ENCODE results near the gene FLNB. TPM values are rescaled to one million over a fixed set of nuclear protein-coding genes. Genes with fewer than 3 reads are reported as not detected.

The FLNB gene
- total RNA-seq, 4 donors from 2014 or later, result 282 to 707 (median 563) TPM

DNA sequence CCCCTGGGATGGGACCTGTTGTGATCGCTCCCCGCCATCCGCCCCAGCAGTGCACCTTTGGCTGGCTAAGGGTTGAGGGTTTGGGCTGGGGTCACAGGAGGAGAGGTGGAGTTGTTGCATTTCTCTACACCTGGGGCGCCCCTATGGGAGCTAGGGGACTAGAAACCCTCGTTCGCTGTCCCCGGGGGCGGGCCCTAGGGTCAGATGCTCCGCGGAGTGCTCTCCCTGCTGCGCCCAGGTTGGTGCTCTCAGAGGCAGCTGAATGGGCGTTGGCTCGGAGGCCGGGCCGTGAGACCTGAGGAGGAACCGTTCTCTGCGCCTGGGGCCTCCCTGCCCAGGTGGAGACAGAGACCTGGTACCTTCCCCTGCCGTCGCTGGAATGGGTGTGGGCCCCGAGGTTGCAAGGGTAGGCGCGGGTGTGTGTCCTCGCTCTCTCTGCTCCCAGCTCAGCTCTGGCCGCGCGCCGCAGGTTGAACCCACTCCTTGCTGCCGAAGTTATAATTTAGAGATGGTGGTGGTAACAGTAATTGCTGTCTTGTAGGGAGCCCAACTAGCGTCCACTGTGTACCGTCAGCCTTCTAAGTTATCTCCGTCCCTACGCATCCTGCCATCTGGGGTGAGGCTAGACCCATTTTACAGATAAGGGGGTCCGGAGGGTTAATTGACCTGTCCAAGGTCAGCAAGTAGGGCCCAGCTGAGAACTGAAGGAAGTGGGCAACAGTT is 965 bp downstream of the FLNB start:
- DNase-seq, result peak; percentile 73
- in situ Hi-C loops (cut with MboI; ENCODE audit: low pct_ligation_motif_present in 1 of 4, low pct_unique_long_range_greater_than_20kb in 1 of 4, low sequenced_read_pairs in 3 of 4), result no loop called here
- 11% methylated on average over 24 of the region's 33 CpGs; no CpG with 5 or more reads in 1 of the 2 donors for WGBS, 2 donors (ENCODE audit: low coverage in 1 of 2)
- peak overlapping the region; percentile 89 to 95 (median 90) for H3K27ac ChIP-seq
- peak overlapping the region; percentile 74 to 88 (median 83) for H3K4me3 ChIP-seq
- no peaks in the 10 kb centered on the region for H3K9me3 ChIP-seq
- TF ChIP-seq POLR2AphosphoS5 (IDR thresholded peaks at IDR 0.05) (peak; percentile 8 to 35 (median 27)), POLR2A (IDR thresholded peaks at IDR 0.05) (no peak), EP300 (IDR thresholded peaks at IDR 0.05; ENCODE audit: low read depth) (no peak)
- TF ChIP-seq, protein P1, sequence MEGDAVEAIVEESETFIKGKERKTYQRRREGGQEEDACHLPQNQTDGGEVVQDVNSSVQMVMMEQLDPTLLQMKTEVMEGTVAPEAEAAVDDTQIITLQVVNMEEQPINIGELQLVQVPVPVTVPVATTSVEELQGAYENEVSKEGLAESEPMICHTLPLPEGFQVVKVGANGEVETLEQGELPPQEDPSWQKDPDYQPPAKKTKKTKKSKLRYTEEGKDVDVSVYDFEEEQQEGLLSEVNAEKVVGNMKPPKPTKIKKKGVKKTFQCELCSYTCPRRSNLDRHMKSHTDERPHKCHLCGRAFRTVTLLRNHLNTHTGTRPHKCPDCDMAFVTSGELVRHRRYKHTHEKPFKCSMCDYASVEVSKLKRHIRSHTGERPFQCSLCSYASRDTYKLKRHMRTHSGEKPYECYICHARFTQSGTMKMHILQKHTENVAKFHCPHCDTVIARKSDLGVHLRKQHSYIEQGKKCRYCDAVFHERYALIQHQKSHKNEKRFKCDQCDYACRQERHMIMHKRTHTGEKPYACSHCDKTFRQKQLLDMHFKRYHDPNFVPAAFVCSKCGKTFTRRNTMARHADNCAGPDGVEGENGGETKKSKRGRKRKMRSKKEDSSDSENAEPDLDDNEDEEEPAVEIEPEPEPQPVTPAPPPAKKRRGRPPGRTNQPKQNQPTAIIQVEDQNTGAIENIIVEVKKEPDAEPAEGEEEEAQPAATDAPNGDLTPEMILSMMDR (IDR thresholded peaks at IDR 0.05), result no peak
- peaks cover 17 to 47% (median 41%) of the 10 kb centered on the region in 4 donors for H3K4me1 ChIP-seq
- H3K36me3 ChIP-seq, result no peaks in the 10 kb centered on the region
- H3K27me3 ChIP-seq, result no peaks in the 10 kb centered on the region
- intact Hi-C loops (cut with DNase I; ENCODE audit: low total_unique reads), result loop anchor here (5.0 kb wide), 1 partner anchor 158 kb away; no protein-coding TSS in a partner anchor

DNA sequence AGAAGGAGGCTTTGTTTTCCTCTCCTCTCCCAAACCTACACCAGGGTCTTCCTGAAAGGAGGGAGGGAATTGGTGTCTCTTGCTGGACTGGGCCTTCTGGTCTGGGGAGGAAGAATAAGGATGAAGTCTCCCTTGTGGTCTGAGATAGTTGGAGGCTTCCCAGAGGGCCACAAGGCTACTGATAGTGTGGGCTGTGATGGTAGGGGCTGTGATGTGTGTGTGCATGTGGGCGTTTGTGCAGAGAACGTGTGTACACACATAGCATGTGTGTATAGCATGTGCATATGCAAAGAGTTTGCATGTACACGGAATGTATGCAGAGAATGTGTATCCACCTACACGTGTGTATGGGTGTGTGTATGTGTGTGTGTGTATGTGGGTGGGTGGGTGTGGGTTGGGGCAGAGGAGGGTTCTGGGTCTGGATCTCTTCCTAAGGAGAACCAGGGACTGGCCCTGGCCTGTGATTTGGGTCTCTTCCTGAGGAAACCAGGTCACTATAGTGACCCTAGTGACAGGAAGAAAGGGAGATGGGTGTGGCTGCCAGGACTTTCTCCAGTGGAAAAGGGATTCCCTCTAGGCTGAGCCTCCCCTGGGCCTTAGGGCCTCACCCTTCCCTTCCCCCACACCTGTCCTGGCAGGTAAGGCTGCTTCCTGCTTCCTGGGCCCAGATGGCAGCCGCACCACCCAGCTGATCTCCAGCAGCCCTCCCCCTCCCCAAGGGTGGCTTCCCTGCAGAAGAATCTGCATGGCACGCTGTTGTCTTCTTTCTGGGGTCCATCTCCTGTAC is 1.7 kb downstream of the FLNB start:
- Histone ChIP-seq H3K36me3 (no peaks in the 10 kb centered on the region), H3K27ac (peak overlapping the region; percentile 89 to 95 (median 90)), H3K27me3 (no peaks in the 10 kb centered on the region), H3K4me1 (peaks cover 17 to 54% (median 48%) of the 10 kb centered on the region in 4 donors), H3K4me3 (peak overlapping the region; percentile 74 to 88 (median 83)), H3K9me3 (no peaks in the 10 kb centered on the region)
- in situ Hi-C loops (cut with MboI; ENCODE audit: low pct_ligation_motif_present in 1 of 4, low pct_unique_long_range_greater_than_20kb in 1 of 4, low sequenced_read_pairs in 3 of 4) (loop anchor here in 1 of 4 donors (10.0 kb wide), 1 partner anchor 145 kb away; no protein-coding TSS in a partner anchor), intact Hi-C loops (cut with DNase I; ENCODE audit: low total_unique reads) (loop anchor here (5.0 to 10.0 kb wide), 2 partner anchors 55 to 157 kb away; no protein-coding TSS in a partner anchor)
- 34 to 55% methylated on average over 3 to 6 of the region's 6 CpGs for WGBS, 2 donors (ENCODE audit: low coverage in 1 of 2)
- peak; percentile 88 for DNase-seq
- peak; percentile 36 for TF ChIP-seq POLR2A (IDR thresholded peaks at IDR 0.05)
- peak; percentile 13 for TF ChIP-seq EP300 (IDR thresholded peaks at IDR 0.05; ENCODE audit: low read depth)
- TF ChIP-seq, protein P1 (IDR thresholded peaks at IDR 0.05), result no peak
- TF ChIP-seq POLR2AphosphoS5 (IDR thresholded peaks at IDR 0.05), result peak; percentile 42 to 78 (median 77)

DNA sequence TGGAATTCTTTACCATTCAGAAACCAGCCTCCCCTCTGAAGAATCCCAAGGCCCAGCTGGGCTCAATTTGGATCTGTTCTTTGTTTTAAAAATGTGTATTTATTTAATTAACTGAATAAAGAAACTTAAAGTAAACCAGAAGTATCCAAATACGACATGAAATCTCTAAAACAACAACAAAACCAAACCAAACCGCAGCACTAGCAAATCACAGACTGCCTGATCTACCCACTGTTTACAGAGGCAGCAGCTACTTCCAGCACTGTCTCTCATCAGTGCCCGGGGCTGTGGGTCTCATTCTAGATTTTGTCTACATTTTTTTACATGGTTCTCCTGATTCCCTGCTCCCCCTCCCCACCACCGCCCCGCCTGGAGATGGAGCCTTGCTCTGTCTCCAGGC is 2.3 kb downstream of the FLNB start:
- DNase-seq, result peak; percentile 16
- peaks cover 20 to 61% (median 54%) of the 10 kb centered on the region in 4 donors for H3K4me1 ChIP-seq
- no peaks in the 10 kb centered on the region for H3K9me3 ChIP-seq
- H3K36me3 ChIP-seq, result no peaks in the 10 kb centered on the region
- no peaks in the 10 kb centered on the region for H3K27me3 ChIP-seq
- H3K4me3 ChIP-seq, result peak overlapping the region; percentile 9 to 88 (median 83)
- peak overlapping the region; percentile 89 to 95 (median 90) for H3K27ac ChIP-seq
- in situ Hi-C loops (cut with MboI; ENCODE audit: low pct_ligation_motif_present in 1 of 4, low pct_unique_long_range_greater_than_20kb in 1 of 4, low sequenced_read_pairs in 3 of 4), result loop anchor here in 1 of 4 donors (10.0 kb wide), 1 partner anchor 144 kb away; no protein-coding TSS in a partner anchor
- 35% methylated on average over 5 of the region's 5 CpGs; no CpG with 5 or more reads in 1 of the 2 donors for WGBS, 2 donors (ENCODE audit: low coverage in 1 of 2)
- TF ChIP-seq, protein P1 (IDR thresholded peaks at IDR 0.05), result no peak
- TF ChIP-seq POLR2AphosphoS5 (IDR thresholded peaks at IDR 0.05) (no peak), EP300 (IDR thresholded peaks at IDR 0.05; ENCODE audit: low read depth) (no peak), POLR2A (IDR thresholded peaks at IDR 0.05) (no peak)
- intact Hi-C loops (cut with DNase I; ENCODE audit: low total_unique reads), result loop anchor here (10.0 kb wide), 1 partner anchor 54 kb away; no protein-coding TSS in a partner anchor
